WI38 (cell line): Measurements from ENCODE around the gene LINC01488.

Experiments
- H3K4me3 ChIP-seq: 2 replicates; pipeline ENCODE4 v1.5.1; 2011; ENCODE audit warnings: low read depth, mild to moderate bottlenecking, control low read depth, low read length
- CTCF ChIP-seq: IDR thresholded peaks from 2 replicates; pipeline ENCODE4 v1.5.1; 2012; ENCODE audit warnings: low read depth, mild to moderate bottlenecking, control low read depth, low read length

Gene LINC01488

GRCh38 chr11:69487849-69488542 lies 6.5 kb downstream of the LINC01488 start:
- H3K4me3 ChIP-seq, result no peak overlapping the region
- TF ChIP-seq CTCF, result no peak

GRCh38 chr11:69488543-69488940 lies 7.1 kb downstream of the LINC01488 start:
- TF ChIP-seq CTCF, result no peak
- no peak overlapping the region for H3K4me3 ChIP-seq

GRCh38 chr11:69489031-69489745 lies 7.7 kb downstream of the LINC01488 start:
- H3K4me3 ChIP-seq, result no peak overlapping the region
- TF ChIP-seq CTCF, result no peak

GRCh38 chr11:69489746-69490365 lies 8.4 kb downstream of the LINC01488 start:
- H3K4me3 ChIP-seq, result no peak overlapping the region
- TF ChIP-seq CTCF, result no peak

GRCh38 chr11:69490516-69490915 lies 9.1 kb downstream of the LINC01488 start:
- TF ChIP-seq CTCF, result no peak
- H3K4me3 ChIP-seq, result no peak overlapping the region

- no peak for TF ChIP-seq CTCF
- H3K4me3 ChIP-seq, result no peak overlapping the region
Measured at GRCh38 chr11:69491071-69492031, 9.9 kb downstream of the LINC01488 start.
